Measurements from ENCODE around the gene PALM2AKAP2. TPM values are rescaled to one million over a fixed set of nuclear protein-coding genes. Genes with fewer than 3 reads are reported as not detected.
A peak's percentile ranks its signal among the peaks of the same experiment; 100 is the strongest.

The PALM2AKAP2 gene
- total RNA-seq, 2 experiments from 2014 or later = not detected

GRCh38 chr9:109787735-109788134 lies 7.7 kb downstream of the PALM2AKAP2 start:
- Mint-ChIP-seq H3K27ac (no peak overlapping the region), H3K4me3 (no peak overlapping the region), H3K9me3 (no peaks in the 10 kb centered on the region), H3K36me3 (no peaks in the 10 kb centered on the region), H3K4me1 (no peaks in the 10 kb centered on the region), H3K27me3 (peaks cover 2% of the 10 kb centered on the region)
- DNase-seq = no peak
- POLR2A ChIA-PET = no interaction called here
- ATAC-seq (ENCODE audit: low read depth) = no peak

DNA sequence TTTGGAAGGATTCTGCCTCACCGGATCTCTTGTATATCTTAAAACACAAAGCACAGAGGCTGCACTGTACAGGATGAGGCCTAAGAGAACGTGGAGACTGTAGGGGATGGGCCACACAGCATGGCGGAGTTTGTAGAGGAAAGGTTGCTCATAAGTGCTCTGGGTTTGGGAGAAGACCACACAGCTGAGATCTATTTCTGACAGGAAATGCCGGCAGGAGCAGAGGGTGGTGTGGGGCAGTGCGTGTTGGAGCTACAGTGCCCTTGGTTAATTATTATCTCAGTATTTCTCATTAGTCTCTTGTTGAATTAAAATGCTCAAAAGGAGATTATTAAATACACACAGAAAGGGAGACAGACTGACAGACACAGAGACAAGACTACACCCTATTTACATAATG lies 9.6 kb downstream of the PALM2AKAP2 start:
- DNase-seq (no peak), ATAC-seq (ENCODE audit: low read depth) (no peak)
- Mint-ChIP-seq H3K27me3 (peaks cover 4% of the 10 kb centered on the region), H3K27ac (no peak overlapping the region), H3K4me1 (no peaks in the 10 kb centered on the region), H3K9me3 (no peaks in the 10 kb centered on the region), H3K4me3 (no peak overlapping the region), H3K36me3 (no peaks in the 10 kb centered on the region)
- POLR2A ChIA-PET = no interaction called here

GRCh38 chr9:109789971-109790370 lies 10.0 kb downstream of the PALM2AKAP2 start:
- Mint-ChIP-seq H3K27ac (no peak overlapping the region), H3K4me3 (no peak overlapping the region), H3K9me3 (no peaks in the 10 kb centered on the region), H3K4me1 (no peaks in the 10 kb centered on the region), H3K27me3 (peaks cover 4% of the 10 kb centered on the region), H3K36me3 (no peaks in the 10 kb centered on the region)
- ATAC-seq (ENCODE audit: low read depth) (no peak), DNase-seq (no peak)
- POLR2A ChIA-PET = no interaction called here

- no peaks in the 10 kb centered on the region for H3K36me3 Mint-ChIP-seq
- DNase-seq (no peak), ATAC-seq (ENCODE audit: low read depth) (no peak)
- H3K9me3 Mint-ChIP-seq = no peaks in the 10 kb centered on the region
- H3K27ac Mint-ChIP-seq = no peak overlapping the region
- POLR2A ChIA-PET = no interaction called here
- H3K4me3 Mint-ChIP-seq = no peak overlapping the region
- H3K4me1 Mint-ChIP-seq = no peaks in the 10 kb centered on the region
- peaks cover 4% of the 10 kb centered on the region for H3K27me3 Mint-ChIP-seq
These were observed 11.1 kb downstream of the PALM2AKAP2 start for GRCh38 chr9:109791003-109791677.

DNA sequence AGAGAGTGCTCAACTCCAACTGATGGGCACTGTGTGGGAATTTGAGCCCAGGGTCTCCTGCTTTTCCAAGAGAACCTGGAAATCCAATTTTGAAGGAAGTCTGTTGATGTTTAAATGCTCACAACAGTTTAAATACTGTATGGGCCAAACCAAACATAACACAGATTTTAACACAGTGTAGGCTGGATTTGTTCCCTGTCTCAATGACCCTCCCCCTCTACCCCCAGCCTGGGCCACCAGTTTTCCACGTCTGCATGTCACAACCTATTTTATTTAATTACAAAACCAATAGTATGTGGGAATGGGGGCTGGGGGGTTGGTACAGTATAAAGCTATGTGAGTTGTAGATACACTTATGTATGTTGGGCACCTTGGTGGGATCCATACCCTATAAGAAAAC lies 11.7 kb downstream of the PALM2AKAP2 start:
- no peak for ATAC-seq (ENCODE audit: low read depth)
- Mint-ChIP-seq H3K9me3 (no peaks in the 10 kb centered on the region), H3K27ac (no peak overlapping the region), H3K4me3 (no peak overlapping the region), H3K27me3 (peaks cover 4% of the 10 kb centered on the region), H3K4me1 (no peaks in the 10 kb centered on the region), H3K36me3 (no peaks in the 10 kb centered on the region)
- DNase-seq = no peak
- POLR2A ChIA-PET = no interaction called here

DNA sequence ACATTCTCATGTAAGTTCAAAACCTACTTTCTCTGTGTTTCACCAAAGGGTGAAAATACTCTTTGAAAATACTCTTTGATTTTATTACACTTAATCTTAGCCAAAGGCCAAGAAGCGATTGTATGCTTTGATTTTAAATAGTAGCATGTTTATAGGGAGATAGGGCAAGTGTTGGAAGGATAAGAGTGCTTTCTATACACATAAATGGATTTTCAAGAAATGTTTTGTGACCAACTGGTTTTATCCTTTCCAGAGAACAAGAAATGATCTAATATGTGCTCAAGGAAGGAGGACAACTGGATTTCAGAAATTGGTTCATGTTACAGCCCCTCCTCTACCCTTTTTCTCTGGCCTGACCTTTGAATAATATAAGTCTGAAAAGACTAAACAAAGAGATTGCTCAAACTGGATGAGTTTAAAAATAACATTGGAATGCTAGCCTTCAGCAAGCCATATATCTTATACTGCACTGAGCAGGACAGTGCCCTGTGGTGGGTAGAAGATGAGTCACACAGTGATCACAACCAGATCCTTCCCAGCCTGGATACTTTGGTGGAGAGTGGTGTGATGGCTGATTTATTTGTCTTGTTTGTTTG lies 13.1 kb downstream of the PALM2AKAP2 start:
- Mint-ChIP-seq H3K4me3 (no peak overlapping the region), H3K36me3 (no peaks in the 10 kb centered on the region), H3K27me3 (peaks cover 4% of the 10 kb centered on the region), H3K27ac (no peak overlapping the region), H3K9me3 (no peaks in the 10 kb centered on the region), H3K4me1 (no peaks in the 10 kb centered on the region)
- ATAC-seq (ENCODE audit: low read depth) (no peak), DNase-seq (no peak)
- POLR2A ChIA-PET = no interaction called here

DNA sequence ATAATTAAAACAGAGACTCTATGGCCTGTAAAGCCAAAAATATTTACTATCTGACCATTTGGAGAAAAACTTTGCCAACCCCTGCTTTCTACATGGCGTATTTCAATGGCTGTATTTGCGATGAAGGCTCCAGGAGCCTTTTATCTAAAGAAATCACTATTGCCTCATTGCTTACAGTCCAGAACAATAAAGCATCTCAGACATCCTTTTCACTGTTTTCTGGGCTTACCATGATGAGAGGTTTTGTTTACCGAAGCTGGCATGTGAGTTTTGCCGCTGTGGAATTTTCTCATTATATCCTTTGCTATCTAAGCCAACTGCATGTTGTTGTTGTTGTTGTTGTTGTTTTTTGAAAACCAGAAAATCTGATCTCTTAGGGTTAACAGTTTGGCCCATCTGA lies 13.9 kb downstream of the PALM2AKAP2 start:
- no peaks in the 10 kb centered on the region for H3K4me1 Mint-ChIP-seq
- peaks cover 4% of the 10 kb centered on the region for H3K27me3 Mint-ChIP-seq
- no peaks in the 10 kb centered on the region for H3K36me3 Mint-ChIP-seq
- POLR2A ChIA-PET = no interaction called here
- H3K4me3 Mint-ChIP-seq = no peak overlapping the region
- DNase-seq (no peak), ATAC-seq (ENCODE audit: low read depth) (no peak)
- no peaks in the 10 kb centered on the region for H3K9me3 Mint-ChIP-seq
- no peak overlapping the region for H3K27ac Mint-ChIP-seq

DNA sequence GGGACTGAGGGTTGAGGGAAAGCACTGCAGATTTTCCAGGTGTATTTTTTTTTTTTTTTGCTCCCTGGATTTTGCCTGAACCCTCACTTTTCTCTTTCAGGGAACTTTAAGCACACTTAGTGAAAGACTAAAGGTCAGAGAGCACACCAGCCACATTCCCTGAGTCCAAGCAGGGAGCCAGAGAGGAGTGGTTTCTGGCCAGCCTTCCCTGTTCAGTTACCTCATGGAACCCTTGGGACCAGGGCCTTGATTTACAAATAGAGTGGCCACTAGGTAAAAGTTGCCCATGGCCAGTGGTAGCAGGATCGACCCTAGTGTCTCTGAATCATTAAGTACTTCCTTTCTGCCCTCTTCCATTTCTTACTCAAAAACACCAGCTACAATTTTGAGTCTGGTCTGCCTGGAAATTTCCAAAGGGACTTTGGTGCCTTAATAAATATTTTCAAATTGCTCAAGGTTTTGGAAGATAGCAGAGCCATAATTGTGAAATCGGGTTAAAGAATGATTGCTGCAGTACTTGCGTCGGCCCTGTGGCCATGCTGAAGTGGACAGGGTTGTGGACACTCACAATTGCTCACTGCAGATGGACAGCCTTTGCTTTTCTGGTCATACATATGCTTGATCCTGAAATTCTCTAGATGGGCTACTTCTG lies 14.5 kb downstream of the PALM2AKAP2 start:
- H3K4me1 Mint-ChIP-seq = no peaks in the 10 kb centered on the region
- no peaks in the 10 kb centered on the region for H3K9me3 Mint-ChIP-seq
- POLR2A ChIA-PET = no interaction called here
- peaks cover 4% of the 10 kb centered on the region for H3K27me3 Mint-ChIP-seq
- ATAC-seq (ENCODE audit: low read depth) = no peak
- no peaks in the 10 kb centered on the region for H3K36me3 Mint-ChIP-seq
- H3K27ac Mint-ChIP-seq = no peak overlapping the region
- DNase-seq = no peak
- H3K4me3 Mint-ChIP-seq = no peak overlapping the region

GRCh38 chr9:109795613-109796012 lies 15.6 kb downstream of the PALM2AKAP2 start:
- no peaks in the 10 kb centered on the region for H3K9me3 Mint-ChIP-seq
- ATAC-seq (ENCODE audit: low read depth) (no peak), DNase-seq (no peak)
- POLR2A ChIA-PET = no interaction called here
- H3K27me3 Mint-ChIP-seq = peaks cover 4% of the 10 kb centered on the region
- no peaks in the 10 kb centered on the region for H3K4me1 Mint-ChIP-seq
- H3K4me3 Mint-ChIP-seq = no peak overlapping the region
- no peaks in the 10 kb centered on the region for H3K36me3 Mint-ChIP-seq
- no peak overlapping the region for H3K27ac Mint-ChIP-seq

DNA sequence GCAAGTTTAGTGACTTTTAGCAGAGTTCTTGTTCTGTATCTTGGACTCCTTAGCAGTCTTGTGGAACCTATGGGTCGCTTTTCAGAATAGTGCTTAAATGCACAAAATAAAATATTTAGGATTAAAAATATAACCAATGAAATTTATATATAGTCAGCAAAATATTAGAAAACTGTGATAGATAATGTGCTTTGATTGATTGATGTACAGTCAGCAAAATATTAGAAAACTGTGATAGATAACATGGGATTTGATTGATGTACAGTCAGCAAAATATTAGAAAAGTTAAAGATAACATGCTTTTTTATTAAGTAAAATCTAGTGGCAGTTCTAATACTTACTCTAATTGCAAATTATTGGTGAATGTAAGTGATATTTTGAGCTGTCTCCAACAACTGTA lies 16.1 kb downstream of the PALM2AKAP2 start:
- Mint-ChIP-seq H3K4me3 (no peak overlapping the region), H3K27ac (no peak overlapping the region), H3K4me1 (no peaks in the 10 kb centered on the region), H3K9me3 (no peaks in the 10 kb centered on the region), H3K36me3 (no peaks in the 10 kb centered on the region), H3K27me3 (peaks cover 4% of the 10 kb centered on the region)
- ATAC-seq (ENCODE audit: low read depth) (no peak), DNase-seq (no peak)
- POLR2A ChIA-PET = no interaction called here

- no peak overlapping the region for H3K4me3 Mint-ChIP-seq
- no peaks in the 10 kb centered on the region for H3K36me3 Mint-ChIP-seq
- peaks cover 3% of the 10 kb centered on the region for H3K27me3 Mint-ChIP-seq
- no peak overlapping the region for H3K27ac Mint-ChIP-seq
- POLR2A ChIA-PET = no interaction called here
- ATAC-seq (ENCODE audit: low read depth) (no peak), DNase-seq (no peak)
- no peaks in the 10 kb centered on the region for H3K4me1 Mint-ChIP-seq
- no peaks in the 10 kb centered on the region for H3K9me3 Mint-ChIP-seq
These were observed 17.0 kb downstream of the PALM2AKAP2 start for GRCh38 chr9:109797006-109797405.

- Mint-ChIP-seq H3K36me3 (no peaks in the 10 kb centered on the region), H3K9me3 (no peaks in the 10 kb centered on the region), H3K4me1 (no peaks in the 10 kb centered on the region), H3K27me3 (peaks cover 3% of the 10 kb centered on the region), H3K4me3 (no peak overlapping the region), H3K27ac (no peak overlapping the region)
- POLR2A ChIA-PET = no interaction called here
- DNase-seq = no peak
- no peak for ATAC-seq (ENCODE audit: low read depth)
These were observed 17.5 kb downstream of the PALM2AKAP2 start for GRCh38 chr9:109797509-109797908.

- Mint-ChIP-seq H3K4me3 (no peak overlapping the region), H3K27me3 (no peaks in the 10 kb centered on the region), H3K9me3 (no peaks in the 10 kb centered on the region), H3K36me3 (no peaks in the 10 kb centered on the region), H3K4me1 (no peaks in the 10 kb centered on the region), H3K27ac (peak overlapping the region; percentile 13)
- DNase-seq (no peak), ATAC-seq (ENCODE audit: low read depth) (no peak)
- POLR2A ChIA-PET = no interaction called here
These were observed 19.1 kb downstream of the PALM2AKAP2 start for GRCh38 chr9:109799141-109799540.

- ATAC-seq (ENCODE audit: low read depth) = no peak
- POLR2A ChIA-PET = no interaction called here
- H3K27ac Mint-ChIP-seq = no peak overlapping the region
- no peak overlapping the region for H3K4me3 Mint-ChIP-seq
- no peaks in the 10 kb centered on the region for H3K9me3 Mint-ChIP-seq
- no peaks in the 10 kb centered on the region for H3K4me1 Mint-ChIP-seq
- no peaks in the 10 kb centered on the region for H3K27me3 Mint-ChIP-seq
- DNase-seq = no peak
- no peaks in the 10 kb centered on the region for H3K36me3 Mint-ChIP-seq
These were observed 19.8 kb downstream of the PALM2AKAP2 start for GRCh38 chr9:109799792-109800191.
